ENCODE measurements around the gene ACTR5.

GRCh38 chr20:38706509-38706908, 41.8 kb upstream of the ACTR5 start:
- TF ChIP-seq CTCF (IDR thresholded peaks at IDR 0.05; ENCODE audit: low read depth, low read length) (no peak), POLR2A (IDR thresholded peaks at IDR 0.05; ENCODE audit: extremely low read depth, insufficient read length) (no peak), MYC (IDR thresholded peaks at IDR 0.05; ENCODE audit: low read depth, low read length) (no peak)
- TF ChIP-seq, protein P1, sequence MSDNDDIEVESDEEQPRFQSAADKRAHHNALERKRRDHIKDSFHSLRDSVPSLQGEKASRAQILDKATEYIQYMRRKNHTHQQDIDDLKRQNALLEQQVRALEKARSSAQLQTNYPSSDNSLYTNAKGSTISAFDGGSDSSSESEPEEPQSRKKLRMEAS (IDR thresholded peaks at IDR 0.05; ENCODE audit: low read depth, low read length) = no peak

Measured in NB4 (cell line).